NT2/D1 (cell line): Measurements from ENCODE around the gene ZBTB44.

Experiments
- SUZ12 ChIP-seq: IDR thresholded peaks from 2 replicates; pipeline ENCODE4 v1.6.1; 2011; ENCODE audit not compliant: insufficient read length, insufficient read depth; ENCODE audit errors: extremely low read depth
- YY1 ChIP-seq: IDR thresholded peaks from 2 replicates; pipeline ENCODE4 v1.6.1; 2011; ENCODE audit not compliant: insufficient read length, insufficient read depth
- ZNF274 ChIP-seq: IDR thresholded peaks from 2 replicates; pipeline ENCODE4 v1.6.1; 2011; ENCODE audit warnings: mild to moderate bottlenecking, low read depth, low read length

GRCh38 chr11:130278151-130278550, 36.6 kb downstream of the ZBTB44 start:
- TF ChIP-seq YY1 (no peak), ZNF274 (no peak), SUZ12 (no peak)
